H1 (cell line): Measurements from ENCODE around the gene EVA1B. TPM values are rescaled to one million over a fixed set of nuclear protein-coding genes. Genes with fewer than 3 reads are reported as not detected.

Source experiments
- CTCF ChIA-PET: fragments of 300-600 bp; sonication (Branson Sonifier 250); formaldehyde crosslinking; loops from one replicate; lab custom pipeline; 2021; ENCODE audit not compliant: partially characterized antibody; lab: Charles Lee
- POLR2A ChIA-PET: fragments of 300-600 bp; sonication (Branson Sonifier 250); formaldehyde crosslinking; loops from one replicate; lab custom pipeline; 2021; ENCODE audit warnings: inconsistent platforms; ENCODE audit not compliant: partially characterized antibody; lab: Charles Lee
- DNase-seq, 2 experiments: peaks; one replicate each; pipeline versions ENCODE4 v3.0.0 to v3.0.0-alpha.2; 2010 to 2022; ENCODE audit warnings: low spot score in 2 of 2, low read depth in 1 of 2, mixed read lengths in 1 of 2
- FAIRE-seq: peaks from 2 replicates; lab custom pipeline; 2011; peaks lifted over from hg19 to GRCh38; lab: Jason Lieb, UNC
- H2AFZ ChIP-seq: 2 replicates; pipeline ENCODE4 v1.8.1; 2012; ENCODE audit warnings: low read length, inconsistent platforms
- H2AK5ac ChIP-seq: 2 replicates; pipeline ENCODE4 v1.6.1; 2013; ENCODE audit warnings: low read depth, low read length
- H2BK120ac ChIP-seq: replicated peaks from 2 replicates; pipeline ENCODE3; 2013; ENCODE audit warnings: low read depth, low read length, inconsistent platforms
- H2BK12ac ChIP-seq: 2 replicates; pipeline ENCODE4 v1.6.1; 2013; ENCODE audit warnings: low read depth, low read length
- H2BK15ac ChIP-seq: 2 replicates; pipeline ENCODE4 v1.6.1; 2013; ENCODE audit warnings: low read length
- H2BK20ac ChIP-seq: 2 replicates; pipeline ENCODE4 v1.6.1; 2013; ENCODE audit warnings: low read length
- H2BK5ac ChIP-seq: 2 replicates; pipeline ENCODE4 v1.6.1; 2013; ENCODE audit warnings: low read depth, low read length
- H3K14ac ChIP-seq: 2 replicates; pipeline ENCODE4 v1.6.1; 2013; ENCODE audit warnings: inconsistent platforms; ENCODE audit not compliant: insufficient read length
- H3K18ac ChIP-seq: 2 replicates; pipeline ENCODE4 v1.6.1; 2013; ENCODE audit warnings: low read length; ENCODE audit errors: extremely low read depth
- H3K23ac ChIP-seq: 2 replicates; pipeline ENCODE4 v1.6.1; 2013; ENCODE audit warnings: inconsistent platforms; ENCODE audit not compliant: insufficient read length
- H3K23me2 ChIP-seq: 2 replicates; pipeline ENCODE4 v1.6.1; 2013; ENCODE audit warnings: low read depth, low read length
- H3K27ac ChIP-seq: 2 replicates; pipeline ENCODE4 v1.6.1; 2011; ENCODE audit warnings: low read depth, low read length, inconsistent platforms
- H3K27me3 ChIP-seq, 4 experiments: replicated peaks in 1 of 4; 1 replicate in 1 of 4; 2 replicates in 3 of 4; pipeline versions ENCODE4 v1.6.1 to v1.8.1; 2011 to 2013; ENCODE audit warnings: low read length in 3 of 4, mild to moderate bottlenecking in 3 of 4, inconsistent platforms in 2 of 4, mixed read lengths in 2 of 4, moderate library complexity in 1 of 4; ENCODE audit not compliant: control insufficient read depth in 3 of 4, insufficient read depth in 3 of 4; ENCODE audit errors: extremely low read depth in 1 of 4
- H3K36me3 ChIP-seq, 4 experiments: 2 replicates each; pipeline versions ENCODE4 v1.6.1 to v1.8.1; 2011 to 2013; ENCODE audit warnings: mild to moderate bottlenecking in 4 of 4, low read length in 3 of 4, moderate library complexity in 2 of 4, control low read depth in 1 of 4, inconsistent platforms in 1 of 4; ENCODE audit not compliant: insufficient read depth in 4 of 4, control insufficient read depth in 2 of 4
- H3K4ac ChIP-seq: replicated peaks from 2 replicates; pipeline ENCODE3; 2013; ENCODE audit warnings: low read length, low read depth, mixed read lengths, inconsistent platforms; ENCODE audit not compliant: insufficient read length
- H3K4me1 ChIP-seq, 4 experiments: replicated peaks in 1 of 4; 1 replicate in 1 of 4; 2 replicates in 3 of 4; pipeline versions ENCODE4 v1.6.1 to v1.8.1; 2011 to 2013; ENCODE audit warnings: low read length in 3 of 4, inconsistent platforms in 2 of 4, mixed read lengths in 1 of 4; ENCODE audit not compliant: insufficient read depth in 4 of 4, control insufficient read depth in 3 of 4
- H3K4me2 ChIP-seq, 2 experiments: 2 replicates each; pipeline versions ENCODE4 v1.6.1 to v1.8.1; 2011 to 2013; ENCODE audit warnings: low read depth in 2 of 2, low read length in 2 of 2, control low read depth in 1 of 2, inconsistent platforms in 1 of 2, mild to moderate bottlenecking in 1 of 2; ENCODE audit not compliant: insufficient read depth in 1 of 2
- H3K4me3 ChIP-seq, 4 experiments: fragments of 200-600, 300-600 bp in 1 of 4; sonication (generic), shearing (Covaris generic), sonication (Bioruptor Twin) in 1 of 4; 2 replicates each; pipeline versions ENCODE4 v1.5.1 to v1.8.1; 2011 to 2016; ENCODE audit warnings: low read length in 4 of 4, low read depth in 3 of 4, control low read depth in 2 of 4, inconsistent platforms in 2 of 4, mild to moderate bottlenecking in 2 of 4, mixed read lengths in 1 of 4, moderate library complexity in 1 of 4; ENCODE audit not compliant: insufficient read depth in 2 of 4; ENCODE audit errors: extremely low read depth in 1 of 4
- H3K56ac ChIP-seq: replicated peaks from 2 replicates; pipeline ENCODE3; 2013; ENCODE audit warnings: low read depth, mild to moderate bottlenecking, mixed read lengths, low read length, inconsistent platforms; ENCODE audit not compliant: insufficient read length
- H3K79me1 ChIP-seq: 2 replicates; pipeline ENCODE4 v1.6.1; 2013; ENCODE audit warnings: low read depth, low read length, control low read depth
- H3K79me2 ChIP-seq, 2 experiments: 2 replicates each; pipeline versions ENCODE4 v1.6.1 to v1.8.1; 2012 to 2013; ENCODE audit warnings: low read length in 2 of 2, mild to moderate bottlenecking in 2 of 2, inconsistent platforms in 1 of 2; ENCODE audit not compliant: insufficient read depth in 2 of 2, control insufficient read depth in 1 of 2
- H3K9ac ChIP-seq, 4 experiments: replicated peaks in 1 of 4; 1 replicate in 1 of 4; 2 replicates in 3 of 4; pipeline versions ENCODE4 v1.6.1 to v1.8.1; 2011 to 2013; ENCODE audit warnings: low read depth in 3 of 4, low read length in 3 of 4, control low read depth in 2 of 4, mild to moderate bottlenecking in 2 of 4, moderate library complexity in 2 of 4, inconsistent platforms in 1 of 4; ENCODE audit errors: extremely low read depth in 1 of 4
- H3K9me3 ChIP-seq, 2 experiments: 2 replicates each; pipeline versions ENCODE4 v1.6.1 to v1.8.1; 2012 to 2013; ENCODE audit warnings: mild to moderate bottlenecking in 2 of 2, moderate library complexity in 2 of 2, control low read depth in 1 of 2, inconsistent platforms in 1 of 2, low read depth in 1 of 2, low read length in 1 of 2, mixed read lengths in 1 of 2; ENCODE audit not compliant: insufficient read depth in 2 of 2
- H4K20me1 ChIP-seq, 2 experiments: replicated peaks in 1 of 2; 2 replicates each; pipeline versions ENCODE3 to v1.8.1; 2011 to 2013; ENCODE audit warnings: inconsistent platforms in 2 of 2, low read length in 2 of 2, mild to moderate bottlenecking in 1 of 2; ENCODE audit not compliant: insufficient read depth in 2 of 2, control insufficient read depth in 1 of 2
- H4K5ac ChIP-seq: 2 replicates; pipeline ENCODE4 v1.6.1; 2013; ENCODE audit warnings: low read length, low read depth, mixed read lengths, inconsistent platforms; ENCODE audit not compliant: insufficient read length
- H4K8ac ChIP-seq: 2 replicates; pipeline ENCODE4 v1.8.0; 2013; ENCODE audit warnings: mild to moderate bottlenecking, moderate library complexity, low read length, inconsistent platforms; ENCODE audit not compliant: insufficient read depth; ENCODE audit errors: extremely low read depth
- H4K91ac ChIP-seq: replicated peaks from 2 replicates; pipeline ENCODE3; 2013; ENCODE audit warnings: low read length, mixed read lengths, inconsistent platforms; ENCODE audit not compliant: insufficient read length
- EP300 ChIP-seq, 2 experiments: IDR thresholded peaks; 1 replicate in 1 of 2; 2 replicates in 1 of 2; pipeline ENCODE4 v1.6.1; 2011 to 2012; ENCODE audit warnings: low read depth in 2 of 2, low read length in 2 of 2, mild to moderate bottlenecking in 2 of 2, borderline replicate concordance in 1 of 2, inconsistent platforms in 1 of 2, moderate library complexity in 1 of 2
- RBBP5 ChIP-seq: IDR thresholded peaks from 2 replicates; pipeline ENCODE4 v1.7.1; 2012; ENCODE audit warnings: low read depth, mild to moderate bottlenecking, inconsistent platforms, low read length, moderate library complexity, borderline replicate concordance
- RXRA ChIP-seq: IDR thresholded peaks from 2 replicates; pipeline ENCODE4 v1.6.1; 2011; ENCODE audit warnings: low read depth, mild to moderate bottlenecking, low read length, moderate library complexity; ENCODE audit not compliant: insufficient read depth
- SP1 ChIP-seq: IDR thresholded peaks from 2 replicates; pipeline ENCODE4 v1.6.1; 2011; ENCODE audit warnings: low read depth, low read length
- TAF1 ChIP-seq: IDR thresholded peaks from 2 replicates; pipeline ENCODE4 v1.6.1; 2011; ENCODE audit warnings: mild to moderate bottlenecking, low read depth, low read length
- WGBS, 2 experiments: shearing (Covaris generic) in 1 of 2; methylation state at CpG; one replicate each; pipeline versions ENCODE4 v1.1.6 to v1.1.7; 2013 to 2015; ENCODE audit warnings: low lambda C conversion rate in 2 of 2, mixed read lengths in 2 of 2, inconsistent platforms in 1 of 2, low coverage in 1 of 2, missing lambda C conversion rate in 1 of 2; ENCODE audit not compliant: insufficient replicate concordance in 2 of 2, insufficient coverage in 1 of 2, insufficient read length in 1 of 2; ENCODE audit errors: extremely low coverage in 1 of 2, missing lambda C conversion rate in 1 of 2; 5-methylcytosine and 5-hydroxymethylcytosine counted together
- polyA plus RNA-seq, 7 experiments: library from polyadenylated mRNA; depleted of rRNA in 3 of 7; stranded (reverse) in 5 of 7; unstranded in 2 of 7; fragments of >200 nt in 5 of 7; fragments of 200-250 nt in 2 of 7; gene quantifications; 1 replicate in 5 of 7; 2 replicates in 1 of 7; 4 replicates in 1 of 7; pipeline versions ENCODE4 v1.2.1 to v1.2.3, GENCODE V29; 2011 to 2013; ENCODE audit warnings: missing spikeins in 2 of 7, mixed read lengths in 2 of 7
- total RNA-seq: library from RNA; stranded (reverse); fragmentation: NEBNext Ultra II Directional; extraction: Animal tissue kit (Norgen Biotek cat#: 25700); gene quantifications from 2 replicates; pipeline ENCODE4 v1.2.1, GENCODE V29; 2021

The EVA1B gene
- total and polyA plus RNA-seq, 2 of the 8 experiments (the other 6 are each of a cell fraction or from before 2014, with no cell fraction given): 10.0 to 19.9 TPM

DNA sequence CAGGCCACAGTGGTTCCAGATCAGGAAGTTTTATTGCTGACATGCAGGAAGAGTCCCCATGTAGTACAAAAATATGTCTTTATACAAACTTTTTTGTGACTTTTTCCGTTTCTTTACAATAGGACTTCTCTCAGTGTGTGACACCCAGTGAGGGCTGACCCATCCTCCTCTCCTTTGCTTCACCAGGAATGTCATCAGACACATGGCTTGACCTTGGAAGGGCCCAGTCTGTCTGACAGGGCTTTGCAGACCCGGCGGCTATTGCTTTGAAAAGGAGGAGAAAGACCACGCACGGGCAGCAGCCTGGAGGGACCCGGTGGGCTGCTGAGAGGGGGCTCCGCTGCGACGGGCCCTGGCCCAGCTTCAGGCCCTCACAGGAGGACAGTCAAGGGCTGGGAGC lies 16.2 kb upstream of the EVA1B start:
- Histone ChIP-seq H2AFZ (no peak overlapping the region), H3K56ac (no peak overlapping the region), H2BK5ac (no peak overlapping the region), H3K4me3 (no peak overlapping the region), H3K4me1 (no peaks in the 10 kb centered on the region; a peak in 1 of 7 replicates), H3K4ac (no peak overlapping the region), H2AK5ac (no peak overlapping the region), H3K36me3 (peaks cover 0 to 11% (median 4%) of the 10 kb centered on the region in 4 experiments; a peak in 4 of 8 replicates), H4K5ac (no peak overlapping the region), H2BK15ac (no peak overlapping the region), H2BK20ac (no peak overlapping the region), H3K14ac (no peak overlapping the region), H3K27ac (no peak overlapping the region), H3K9me3 (no peaks in the 10 kb centered on the region), H3K18ac (no peak overlapping the region), H3K27me3 (no peaks in the 10 kb centered on the region; a peak in 3 of 7 replicates), H3K9ac (no peak overlapping the region), H3K79me2 (no peaks in the 10 kb centered on the region), H4K91ac (no peak overlapping the region), H3K79me1 (no peaks in the 10 kb centered on the region), H4K20me1 (peaks cover 3% of the 10 kb centered on the region in 2 experiments), H3K23me2 (no peaks in the 10 kb centered on the region), H4K8ac (no peak overlapping the region), H2BK12ac (no peak overlapping the region), H2BK120ac (no peak overlapping the region), H3K4me2 (no peak overlapping the region), H3K23ac (no peak overlapping the region)
- TF ChIP-seq RBBP5: no peak
- no peak for TF ChIP-seq EP300 (IDR thresholded peaks at IDR 0.05; ENCODE audit: borderline replicate concordance in 1 of 2, low read depth in 2 of 2, low read length in 2 of 2)
- no peak for TF ChIP-seq TAF1
- no peak for TF ChIP-seq SP1
- no peak for TF ChIP-seq RXRA
- WGBS, 2 experiments: 79% methylated on average over 9 of the region's 9 CpGs; no CpG with 5 or more reads in 1 of the 2 experiments
- POLR2A ChIA-PET: interaction anchor here (1.1 to 4.3 kb wide), 3 partner anchors 15 to 21 kb away, joined by 3 to 23 read pairs (median 19); partner anchors contain the start of gene EVA1B
- no peak for FAIRE-seq
- DNase-seq: no peak
- CTCF ChIA-PET: interaction anchor here (1.3 to 10.0 kb wide), 3 partner anchors 13 to 29 kb away, joined by 3 to 150 read pairs (median 6); no protein-coding TSS in a partner anchor
